ENCODE results near the gene MRS2. TPM values are rescaled to one million over a fixed set of nuclear protein-coding genes. Genes with fewer than 3 reads are reported as not detected.

The MRS2 gene
- total RNA-seq, 1 donor from 2014 or later = 24.3 TPM

- no peaks in the 10 kb centered on the region for H3K36me3 Mint-ChIP-seq (ENCODE audit: low read depth)
- no peak for TF ChIP-seq CTCF (IDR thresholded peaks at IDR 0.05)
- H3K27ac Mint-ChIP-seq = no peak overlapping the region
Measured at GRCh38 chr6:24385536-24386269, 17.0 kb upstream of the MRS2 start.

GRCh38 chr6:24387818-24388217 is 14.9 kb upstream of the MRS2 start:
- DNase-seq = no peak
- POLR2A ChIA-PET = no interaction called here

More at GRCh38 chr6:24385536-24386269, 17.0 kb upstream of the MRS2 start:
- ATAC-seq (ENCODE audit: low read depth) (no peak), DNase-seq (no peak)
- Mint-ChIP-seq H3K4me3 (no peak overlapping the region), H3K9me3 (no peaks in the 10 kb centered on the region), H3K27me3 (peaks cover 12% of the 10 kb centered on the region), H3K4me1 (no peaks in the 10 kb centered on the region)
- ChIA-PET POLR2A (no interaction called here), CTCF (no interaction called here)
- intact Hi-C loops (cut with micrococcal nuclease) = no loop called here

GRCh38 chr6:24391208-24391607 is 11.5 kb upstream of the MRS2 start:
- no peak for TF ChIP-seq CTCF (IDR thresholded peaks at IDR 0.05)
- Mint-ChIP-seq H3K27me3 (peaks cover 5% of the 10 kb centered on the region), H3K4me3 (no peak overlapping the region), H3K27ac (no peak overlapping the region), H3K36me3 (ENCODE audit: low read depth) (no peaks in the 10 kb centered on the region), H3K9me3 (no peaks in the 10 kb centered on the region), H3K4me1 (no peaks in the 10 kb centered on the region)
- ChIA-PET CTCF (no interaction called here), POLR2A (no interaction called here)
- intact Hi-C loops (cut with micrococcal nuclease) = no loop called here
- no peak for ATAC-seq (ENCODE audit: low read depth)
- DNase-seq = no peak

More at GRCh38 chr6:24387818-24388217, 14.9 kb upstream of the MRS2 start:
- Mint-ChIP-seq H3K4me1 (no peaks in the 10 kb centered on the region), H3K27ac (no peak overlapping the region), H3K36me3 (ENCODE audit: low read depth) (no peaks in the 10 kb centered on the region), H3K9me3 (no peaks in the 10 kb centered on the region), H3K4me3 (no peak overlapping the region), H3K27me3 (peaks cover 12% of the 10 kb centered on the region)
- no peak for ATAC-seq (ENCODE audit: low read depth)
- intact Hi-C loops (cut with micrococcal nuclease) = no loop called here
- CTCF ChIA-PET = no interaction called here
- TF ChIP-seq CTCF (IDR thresholded peaks at IDR 0.05) = no peak

GRCh38 chr6:24391756-24392405 is 10.9 kb upstream of the MRS2 start:
- no peak overlapping the region for H3K27ac Mint-ChIP-seq
- no peak for TF ChIP-seq CTCF (IDR thresholded peaks at IDR 0.05)
- H3K9me3 Mint-ChIP-seq = peaks cover 6% of the 10 kb centered on the region
- H3K4me3 Mint-ChIP-seq = no peak overlapping the region
- H3K4me1 Mint-ChIP-seq = no peaks in the 10 kb centered on the region
- CTCF ChIA-PET = interaction anchor here (1.4 kb wide), 1 partner anchor 39 kb away, joined by 4 read pairs; no protein-coding TSS in a partner anchor
- ATAC-seq (ENCODE audit: low read depth) (peak; percentile 50), DNase-seq (no peak)
- intact Hi-C loops (cut with micrococcal nuclease) = no loop called here
- POLR2A ChIA-PET = no interaction called here
- H3K27me3 Mint-ChIP-seq = peaks cover 8% of the 10 kb centered on the region
- H3K36me3 Mint-ChIP-seq (ENCODE audit: low read depth) = no peaks in the 10 kb centered on the region

GRCh38 chr6:24394061-24394779 is 8.5 kb upstream of the MRS2 start:
- peaks cover 17% of the 10 kb centered on the region for H3K27me3 Mint-ChIP-seq

More at GRCh38 chr6:24394061-24394779, 8.5 kb upstream of the MRS2 start:
- Mint-ChIP-seq H3K9me3 (peaks cover 8% of the 10 kb centered on the region), H3K36me3 (ENCODE audit: low read depth) (no peaks in the 10 kb centered on the region), H3K27ac (no peak overlapping the region), H3K4me3 (no peak overlapping the region), H3K4me1 (no peaks in the 10 kb centered on the region)
- DNase-seq = no peak
- no peak for ATAC-seq (ENCODE audit: low read depth)
- ChIA-PET CTCF (no interaction called here), POLR2A (no interaction called here)
- no peak for TF ChIP-seq CTCF (IDR thresholded peaks at IDR 0.05)
- intact Hi-C loops (cut with micrococcal nuclease) = no loop called here

Data from activated B cell treated with CpG ODN at 0.5 μM for 24 hours (primary cell).